WI38 (cell line): Measurements from ENCODE around the gene CYP24A1.
A peak's percentile ranks its signal among the peaks of the same experiment; 100 is the strongest.

Source experiments
- H3K4me3 ChIP-seq: 2 replicates; pipeline ENCODE4 v1.5.1; 2011; ENCODE audit warnings: low read depth, mild to moderate bottlenecking, control low read depth, low read length
- CTCF ChIP-seq: IDR thresholded peaks from 2 replicates; pipeline ENCODE4 v1.5.1; 2012; ENCODE audit warnings: low read depth, mild to moderate bottlenecking, control low read depth, low read length

The CYP24A1 gene

GRCh38 chr20:54173653-54174456, at the start of gene CYP24A1:
Gene CYP24A1, minus strand, starts transcription at chr20:54173986. Its CDS starts 407 bp downstream, at chr20:54173579.
- no peak for TF ChIP-seq CTCF

DNA sequence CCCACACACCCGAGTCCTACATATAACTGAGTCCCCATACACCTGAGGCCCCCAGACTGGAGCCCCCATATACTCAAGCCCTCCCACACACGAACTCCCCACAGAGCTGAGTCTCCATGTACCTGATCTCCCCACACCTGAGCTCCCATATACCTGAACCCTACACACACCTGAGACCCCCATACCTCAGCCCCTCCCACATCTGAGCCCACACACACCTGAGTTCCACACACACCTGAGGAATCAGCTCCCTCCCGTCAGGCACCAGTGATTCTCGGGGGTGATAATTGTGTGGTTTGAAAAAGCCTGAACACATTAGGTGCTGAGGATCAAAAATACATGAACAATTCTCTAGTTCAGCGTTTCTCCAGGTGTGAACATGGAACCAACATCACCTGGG, 49.5 kb upstream of the CYP24A1 start:
- no peak overlapping the region for H3K4me3 ChIP-seq
- no peak for TF ChIP-seq CTCF

More at GRCh38 chr20:54173653-54174456, at the start of gene CYP24A1:
- no peak within 1 kb of the TSS for H3K4me3 ChIP-seq

DNA sequence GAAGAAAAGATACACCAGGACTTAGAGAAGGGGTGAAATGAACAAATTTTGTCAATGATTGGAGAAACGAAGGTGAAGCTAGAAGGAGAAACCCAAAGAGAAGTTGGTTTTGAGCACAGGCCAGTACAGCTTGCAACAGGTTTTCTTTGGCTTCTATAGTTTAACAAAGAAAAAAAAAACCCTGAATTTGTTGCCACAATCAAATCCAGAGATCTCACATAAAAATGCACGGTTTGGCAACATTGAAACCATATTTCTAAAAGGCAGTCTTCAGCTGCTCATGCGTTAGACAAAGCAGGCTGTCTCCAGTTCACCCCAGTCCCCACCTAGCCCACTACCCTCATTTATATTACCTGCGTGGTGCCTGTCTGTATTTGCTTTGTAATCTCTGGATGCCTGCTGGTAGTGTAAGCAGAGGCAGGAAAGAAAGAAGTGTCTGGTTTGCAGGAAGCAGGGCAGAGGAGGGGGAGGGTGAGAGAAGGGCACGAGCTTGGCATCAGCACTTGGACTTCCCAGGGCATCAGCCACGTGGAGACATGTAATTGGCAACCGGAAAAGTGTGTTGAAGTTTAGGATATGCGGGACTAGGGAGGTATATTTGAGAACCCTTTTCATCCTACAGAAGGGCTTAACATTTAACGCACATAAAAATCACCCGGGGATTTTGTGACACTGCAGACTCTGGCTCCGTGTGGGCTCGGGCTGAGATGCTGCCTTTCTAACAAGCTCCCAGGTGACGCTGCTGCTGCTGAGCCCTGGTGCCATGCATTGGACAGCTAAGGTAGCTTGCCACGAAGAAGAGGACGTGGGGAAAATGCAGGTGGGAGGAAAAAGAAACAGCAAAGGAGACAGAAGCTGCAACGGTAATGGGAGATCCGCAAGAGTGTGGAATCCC, 48.5 kb upstream of the CYP24A1 start:
- no peak overlapping the region for H3K4me3 ChIP-seq

GRCh38 chr20:54221353-54221752, 47.6 kb upstream of the CYP24A1 start:
- no peak overlapping the region for H3K4me3 ChIP-seq
- no peak for TF ChIP-seq CTCF

More for the DNA sequence above, 48.5 kb upstream of the CYP24A1 start:
- no peak for TF ChIP-seq CTCF

DNA sequence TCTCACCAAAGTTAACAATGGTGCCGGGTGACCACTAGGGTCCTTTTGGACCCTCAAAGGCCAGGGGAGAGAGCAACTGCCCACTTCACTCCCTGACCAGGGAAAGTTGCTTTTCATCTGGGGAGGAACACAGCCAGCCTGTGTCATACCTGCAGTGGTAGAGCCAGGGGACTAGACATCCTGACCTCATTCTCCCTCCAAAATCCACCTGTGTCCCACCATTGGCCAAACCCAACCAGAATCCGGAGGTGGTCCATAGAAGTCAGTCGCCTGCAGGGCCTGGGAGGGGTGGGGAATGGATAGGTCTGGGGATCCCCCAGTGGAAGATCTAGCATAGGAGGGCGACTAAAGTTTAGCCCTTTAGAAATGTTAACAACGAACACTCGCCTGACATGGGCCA, 46.9 kb upstream of the CYP24A1 start:
- no peak for TF ChIP-seq CTCF
- H3K4me3 ChIP-seq = no peak overlapping the region

DNA sequence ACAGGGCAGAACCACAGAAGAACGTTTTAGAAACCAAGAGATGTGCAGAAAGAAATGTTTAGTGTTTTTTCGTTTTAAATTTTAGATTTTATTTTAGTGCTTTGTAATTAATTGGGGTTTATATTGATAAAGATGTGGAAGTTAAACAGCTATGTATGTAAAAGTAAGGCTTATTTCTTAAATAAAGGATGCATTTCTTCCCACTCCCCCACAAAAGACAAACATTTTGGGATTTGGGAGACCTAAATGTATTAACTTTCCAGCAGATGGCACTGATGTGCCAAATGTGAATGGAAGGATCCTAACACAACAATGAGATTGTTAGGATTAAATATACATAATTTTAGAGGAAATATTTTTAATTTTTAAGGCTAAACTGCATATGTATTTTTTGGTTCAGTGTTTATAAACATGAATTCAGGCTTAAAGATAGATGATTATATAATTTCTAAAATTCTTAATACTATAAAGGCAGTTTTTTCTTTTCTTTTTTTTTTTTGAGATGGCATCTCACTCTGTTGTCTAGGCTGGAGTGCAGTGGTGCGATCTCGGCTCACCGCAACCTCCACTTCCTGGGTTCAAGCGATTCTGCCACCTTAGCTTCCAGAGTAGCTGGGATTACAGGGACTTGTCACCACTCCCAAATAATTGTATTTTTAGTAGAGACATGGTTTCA, 46.1 kb upstream of the CYP24A1 start:
- no peak overlapping the region for H3K4me3 ChIP-seq
- TF ChIP-seq CTCF = peak; percentile 28; the same call in 1 of the 2 replicates
